B cell (primary cell): ENCODE results near the gene LRRC8B.

ENCODE experiments used
- CTCF ChIP-seq: fragments of 200-600 bp; IDR thresholded peaks from one replicate; pipeline ENCODE4 v1.8.0; 2022; ENCODE audit warnings: antibody characterized with exemption, mild to moderate bottlenecking
- EZH2 ChIP-seq: IDR thresholded peaks from 2 replicates; pipeline ENCODE4 v1.6.1; 2012; ENCODE audit warnings: borderline replicate concordance, low read depth, mild to moderate bottlenecking, moderate library complexity, low read length; ENCODE audit not compliant: insufficient read depth, poor library complexity, severe bottlenecking

GRCh38 chr1:89483757-89484077 lies 40.9 kb upstream of the LRRC8B start:
- no peak for TF ChIP-seq CTCF
- TF ChIP-seq EZH2, result no peak
